HepG2 (cell line): ENCODE results near the gene RIMBP3C. TPM values are rescaled to one million over a fixed set of nuclear protein-coding genes. Genes with fewer than 3 reads are reported as not detected.
"Not testable (repeated sequence)": the region's sequence is repeated elsewhere in the genome, so short reads cannot be mapped to it uniquely, and the experiment has no call there.

Experiments used
- ATAC-seq: fragments of 200-7000 bp; cut with Tn5 transposase; 3 replicates; pipeline ENCODE4 v1.9.1; 2020; ENCODE audit warnings: mild to moderate bottlenecking, moderate library complexity
- BruUV-seq: library from RNA; stranded (reverse); fragments of 400-500 nt; replicated peaks from 2 replicates; lab custom pipeline; 2021; lab: Mats Ljungman, UMichigan
- CTCF ChIA-PET: fragments of 300-600 bp; formaldehyde crosslinking; extraction: SDS; loops from one replicate; lab custom pipeline; 2021; ENCODE audit warnings: low total read pairs, inconsistent platforms, low intra/inter-chr PET ratio; lab: Yijun Ruan, JAX
- POLR2A ChIA-PET: fragments of 350-600 bp; sonication (Branson Sonifier 250); formaldehyde crosslinking; loops from one replicate; lab custom pipeline; 2020; ENCODE audit warnings: antibody characterized with exemption, inconsistent platforms; lab: Yijun Ruan, JAX
- DNase-seq: peaks from one replicate; pipeline ENCODE4 v3.0.0-alpha.2; 2015; ENCODE audit warnings: low spot score
- FAIRE-seq: peaks from 3 replicates; lab custom pipeline; 2011; peaks lifted over from hg19 to GRCh38; lab: Jason Lieb, UNC
- H2AFZ ChIP-seq: one replicate; pipeline ENCODE4 v1.6.1; 2011; ENCODE audit warnings: low read length, inconsistent platforms
- H3K27ac ChIP-seq: fragments of 300-600 bp; 3 replicates; pipeline ENCODE4 v1.8.0; 2011; ENCODE audit warnings: mixed run types, mild to moderate bottlenecking, mixed read lengths, low read length, inconsistent platforms; ENCODE audit not compliant: insufficient read depth; ENCODE audit errors: extremely low read length
- H3K27me3 ChIP-seq, 2 experiments: fragments of 200-600 bp in 1 of 2; 2 replicates in 1 of 2; 3 replicates in 1 of 2; pipeline versions ENCODE4 v1.6.0 to v1.8.0; 2011; ENCODE audit warnings: low read length in 2 of 2, mild to moderate bottlenecking in 2 of 2, moderate library complexity in 2 of 2, inconsistent platforms in 1 of 2; ENCODE audit not compliant: insufficient read depth in 2 of 2, control insufficient read depth in 1 of 2
- H3K36me3 ChIP-seq, 2 experiments: fragments of 200-600 bp in 1 of 2; replicated peaks in 1 of 2; 2 replicates in 1 of 2; 3 replicates in 1 of 2; pipeline versions ENCODE4 v1.5.1 to v1.8.0; 2011; ENCODE audit warnings: low read length in 2 of 2, inconsistent platforms in 1 of 2; ENCODE audit not compliant: insufficient read depth in 2 of 2, control insufficient read depth in 1 of 2
- H3K4me1 ChIP-seq: 2 replicates; pipeline ENCODE4 v1.5.1; 2012; ENCODE audit warnings: low read length, inconsistent platforms; ENCODE audit not compliant: insufficient read depth
- H3K4me2 ChIP-seq: 2 replicates; pipeline ENCODE4 v1.6.0; 2011; ENCODE audit warnings: low read depth, low read length, inconsistent platforms
- H3K4me3 ChIP-seq, 3 experiments: fragments of 200-600 bp in 1 of 3; sonication (generic), shearing (Covaris generic) in 1 of 3; replicated peaks in 1 of 3; 2 replicates each; pipeline ENCODE4 v1.5.1; 2011 to 2016; ENCODE audit warnings: low read length in 3 of 3, inconsistent platforms in 2 of 3, low read depth in 2 of 3, mild to moderate bottlenecking in 2 of 3, control low read depth in 1 of 3, mixed read lengths in 1 of 3; ENCODE audit not compliant: insufficient read depth in 1 of 3
- H3K79me2 ChIP-seq: one replicate; pipeline ENCODE4 v1.6.1; 2011; ENCODE audit warnings: low read length, inconsistent platforms; ENCODE audit not compliant: insufficient read depth
- H3K9ac ChIP-seq: 2 replicates; pipeline ENCODE4 v1.6.0; 2011; ENCODE audit warnings: mild to moderate bottlenecking, low read depth, low read length, inconsistent platforms; ENCODE audit not compliant: insufficient read depth
- H3K9me3 ChIP-seq: 2 replicates; pipeline ENCODE4 v1.5.1; 2012; ENCODE audit warnings: mild to moderate bottlenecking, low read length
- H4K20me1 ChIP-seq: 2 replicates; pipeline ENCODE4 v1.6.0; 2011; ENCODE audit warnings: inconsistent platforms, mild to moderate bottlenecking, low read length, moderate library complexity; ENCODE audit not compliant: insufficient read depth
- WGBS: methylation state at CpG from one replicate; pipeline ENCODE4 v1.1.6; 2017; ENCODE audit warnings: low lambda C conversion rate; 5-methylcytosine and 5-hydroxymethylcytosine counted together
- in situ Hi-C: cut with HindIII; loops from 2 replicates; pipeline ENCODE4 v1.10.0; 2017; ENCODE audit warnings: low pct_unique_long_range_greater_than_20kb; ENCODE audit not compliant: extremely low pct_ligation_motif_present
- intact Hi-C: fragments of 100-400 bp; cut with micrococcal nuclease; formaldehyde crosslinking; loops from one replicate; pipeline ENCODE4 v1.10.0; 2022; ENCODE audit not compliant: unreplicated experiment
- polyA plus RNA-seq, 8 experiments: library from polyadenylated mRNA; depleted of rRNA in 3 of 8; stranded (reverse) in 7 of 8; unstranded in 1 of 8; fragments of >200 nt; fragmentation: Illumina TruSeq in 4 of 8; extraction: Trizol in 4 of 8; gene quantifications; 2 replicates each; pipeline versions ENCODE4 v1.2.1 to v1.2.3, GENCODE V29; 2011 to 2016; ENCODE audit warnings: low read depth in 4 of 8, missing spikeins in 1 of 8, mixed read lengths in 1 of 8; ENCODE audit not compliant: insufficient read depth in 1 of 8
- small RNA-seq, 3 experiments: library from RNA; depleted of rRNA; stranded (forward); fragments of <200 nt; gene quantifications; one replicate each; pipeline ENCODE3, GENCODE V24; 2012; ENCODE audit warnings: low read depth in 2 of 3, low replicate concordance in 1 of 3; ENCODE audit not compliant: insufficient read length in 3 of 3, insufficient read depth in 2 of 3
- total RNA-seq, 5 experiments: library from RNA; depleted of rRNA; stranded (reverse); fragments of >200 nt; fragmentation: Illumina TruSeq; extraction: Trizol; gene quantifications; 2 replicates each; pipeline ENCODE4 v1.2.3, GENCODE V29; 2016; ENCODE audit warnings: low read depth in 1 of 5

The RIMBP3C gene
- total and polyA plus RNA-seq, 2 of the 13 experiments (the other 11 are each of a cell fraction or from before 2014, with no cell fraction given), result 0.15 TPM; not detected in 1

DNA sequence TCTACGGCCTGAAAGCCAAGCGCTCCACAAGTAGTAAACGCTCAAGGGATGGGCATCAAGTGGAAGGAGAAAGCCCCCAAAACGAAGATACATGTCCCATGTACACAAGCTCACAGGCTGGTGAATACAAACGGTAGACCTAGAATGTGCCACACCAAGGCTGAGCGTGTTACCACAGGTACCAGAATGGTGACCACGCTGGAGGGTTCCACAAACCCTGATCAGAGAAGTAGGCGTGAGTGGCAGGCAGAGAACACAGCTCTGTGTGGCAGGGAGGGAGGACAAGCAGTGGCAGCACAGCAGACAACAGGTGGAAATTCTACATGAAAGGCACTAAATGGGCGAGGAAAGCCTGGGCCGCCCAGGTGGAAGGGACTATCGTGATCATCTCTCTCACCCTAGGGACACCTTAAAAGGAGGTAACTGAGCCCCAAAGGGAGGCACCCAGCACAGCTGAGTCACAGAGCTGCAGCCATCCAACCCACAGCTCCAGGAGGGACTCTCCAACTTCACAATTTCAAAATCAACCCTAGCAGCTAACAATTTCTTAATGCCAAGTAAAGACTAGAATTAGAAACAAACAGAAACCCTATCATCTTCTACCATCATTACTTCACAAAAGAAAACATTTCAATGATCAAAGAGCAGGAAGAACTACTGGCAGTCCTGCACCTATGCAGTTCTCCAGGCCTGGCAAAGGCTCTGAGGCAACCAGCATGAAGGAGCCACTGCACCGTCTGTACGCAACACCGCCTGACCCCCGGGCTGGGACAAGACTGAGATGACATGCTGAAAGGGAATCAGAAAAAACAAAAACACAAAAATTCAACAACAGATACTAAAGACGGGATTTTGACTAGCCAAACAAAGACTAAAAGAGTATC, 51.4 kb downstream of the RIMBP3C start:
- H2AFZ ChIP-seq, H3K27me3 ChIP-seq, DNase-seq, CTCF ChIA-PET, H3K36me3 ChIP-seq, in situ Hi-C loops, H3K79me2 ChIP-seq, H3K4me2 ChIP-seq, H4K20me1 ChIP-seq, intact Hi-C loops, POLR2A ChIA-PET, H3K9me3 ChIP-seq, H3K4me3 ChIP-seq, H3K9ac ChIP-seq, H3K4me1 ChIP-seq, FAIRE-seq, H3K27ac ChIP-seq: not testable (repeated sequence)
- WGBS, result no CpG with 5 or more reads among the region's 16 CpGs
- BruUV-seq, result TSS peak; percentile 64
- ATAC-seq, result peak; percentile 25; the same call in 1 of the 3 replicates

DNA sequence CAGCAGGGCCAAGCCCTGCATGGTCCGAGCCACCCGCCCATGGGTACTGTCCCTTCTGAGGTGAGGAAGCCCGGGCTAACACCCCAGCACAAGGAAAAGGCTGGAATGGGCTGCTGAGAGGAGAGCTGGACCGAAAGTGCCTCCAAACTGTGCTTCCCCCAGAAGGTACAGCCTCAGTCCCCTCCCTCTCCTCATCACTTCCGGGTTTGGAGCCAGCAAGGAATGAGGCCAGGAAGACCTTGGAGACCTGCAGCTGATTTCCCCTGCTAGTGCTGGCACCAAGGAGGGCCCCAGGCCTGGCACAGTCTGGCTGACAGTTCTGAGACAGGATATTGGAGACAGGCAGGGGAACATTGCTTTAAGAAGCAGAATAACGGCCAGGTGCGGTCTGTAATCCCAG, 52.8 kb downstream of the RIMBP3C start:
- H4K20me1 ChIP-seq, H3K79me2 ChIP-seq, BruUV-seq, CTCF ChIA-PET, H3K9me3 ChIP-seq, FAIRE-seq, H3K27ac ChIP-seq, H3K4me3 ChIP-seq, intact Hi-C loops, DNase-seq, H2AFZ ChIP-seq, in situ Hi-C loops, H3K9ac ChIP-seq, H3K4me1 ChIP-seq, POLR2A ChIA-PET, H3K4me2 ChIP-seq, H3K36me3 ChIP-seq, H3K27me3 ChIP-seq: not testable (repeated sequence)
- peak; percentile 10; the same call in 2 of the 3 replicates for ATAC-seq
- no CpG with 5 or more reads among the region's 7 CpGs for WGBS

DNA sequence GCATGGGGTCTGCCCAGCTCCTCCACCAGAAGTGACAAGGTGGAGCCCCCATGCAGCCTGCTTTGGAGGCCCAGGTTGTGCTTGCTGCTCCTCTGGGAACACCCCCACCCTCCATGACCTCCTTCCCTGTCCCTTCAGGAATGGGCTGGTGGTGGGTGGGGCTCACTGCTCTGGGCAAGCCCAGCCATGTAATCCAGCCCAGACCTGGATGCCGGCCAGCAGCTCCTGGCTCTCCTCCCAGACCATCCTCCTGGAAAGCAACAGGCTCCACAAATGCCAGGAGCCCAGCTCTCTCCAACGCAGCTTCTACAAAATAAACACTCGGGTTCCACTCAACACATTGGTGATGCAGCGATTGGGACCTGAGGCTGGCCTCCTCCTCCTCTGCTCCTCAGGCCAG, 53.3 kb downstream of the RIMBP3C start:
- H3K27me3 ChIP-seq, H4K20me1 ChIP-seq, BruUV-seq, H3K27ac ChIP-seq, H3K9ac ChIP-seq, POLR2A ChIA-PET, H3K36me3 ChIP-seq, H3K4me3 ChIP-seq, H3K79me2 ChIP-seq, H2AFZ ChIP-seq, H3K9me3 ChIP-seq, in situ Hi-C loops, intact Hi-C loops, H3K4me2 ChIP-seq, H3K4me1 ChIP-seq, FAIRE-seq, DNase-seq, CTCF ChIA-PET: not testable (repeated sequence)
- WGBS, result no CpG with 5 or more reads among the region's 4 CpGs
- peak; percentile 77 for ATAC-seq

Small RNA genes lying within 50 kb of the gene (small RNA-seq; reads per million reads assigned to genes)
- gene RF00492 (0 reads per million in 3 experiments), gene RN7SKP221 (0 reads per million in 3 experiments)

Other genes with a start within 250 kb of the RIMBP3C start
- not detected in 2 replicates for gene RIMBP3B, start 167.7 kb downstream of the RIMBP3C start, total RNA-seq (2016; rRNA removed; fragmentation: Illumina TruSeq; extraction: Trizol)
- gene RIMBP3B, start 167.7 kb downstream of the RIMBP3C start, polyA plus RNA-seq (2011; rRNA removed), result not detected in 2 replicates
- 11.6 and 13.7 TPM in 2 replicates for gene HIC2, start 134.1 kb downstream of the RIMBP3C start, total RNA-seq (2016; rRNA removed; fragmentation: Illumina TruSeq; extraction: Trizol)
- gene HIC2, start 134.1 kb downstream of the RIMBP3C start, polyA plus RNA-seq (2011; rRNA removed), result 5.0 and 6.1 TPM in 2 replicates
- 1.2 and 2.9 TPM in 2 replicates for gene TMEM191C, start 84.1 kb downstream of the RIMBP3C start, total RNA-seq (2016; rRNA removed; fragmentation: Illumina TruSeq; extraction: Trizol)
- gene TMEM191C, start 84.1 kb downstream of the RIMBP3C start, polyA plus RNA-seq (2011; rRNA removed), result 2.9 and 3.3 TPM in 2 replicates
- 58.1 and 74.0 TPM in 2 replicates for gene UBE2L3, start 16.3 kb upstream of the RIMBP3C start, total RNA-seq (2016; rRNA removed; fragmentation: Illumina TruSeq; extraction: Trizol)
- gene UBE2L3, start 16.3 kb upstream of the RIMBP3C start, polyA plus RNA-seq (2011; rRNA removed), result 28.4 and 30.2 TPM in 2 replicates
- 27.0 and 32.0 TPM in 2 replicates for gene YDJC, start 78.6 kb upstream of the RIMBP3C start, total RNA-seq (2016; rRNA removed; fragmentation: Illumina TruSeq; extraction: Trizol)
- 15.3 and 19.9 TPM in 2 replicates for gene YDJC, start 78.6 kb upstream of the RIMBP3C start, polyA plus RNA-seq (2011; rRNA removed)
- 0.33 TPM in 1 of 2 replicates, not detected in the other for gene CCDC116, start 81.3 kb upstream of the RIMBP3C start, total RNA-seq (2016; rRNA removed; fragmentation: Illumina TruSeq; extraction: Trizol)
- gene CCDC116, start 81.3 kb upstream of the RIMBP3C start, polyA plus RNA-seq (2011; rRNA removed), result 0.05 and 0.15 TPM in 2 replicates
- 39.7 and 57.4 TPM in 2 replicates for gene SDF2L1, start 90.8 kb upstream of the RIMBP3C start, total RNA-seq (2016; rRNA removed; fragmentation: Illumina TruSeq; extraction: Trizol)
- gene SDF2L1, start 90.8 kb upstream of the RIMBP3C start, polyA plus RNA-seq (2011; rRNA removed), result 16.6 and 18.0 TPM in 2 replicates
- gene PPIL2, start 114.6 kb upstream of the RIMBP3C start, total RNA-seq (2016; rRNA removed; fragmentation: Illumina TruSeq; extraction: Trizol), result 31.6 and 31.9 TPM in 2 replicates
- 56.1 and 59.4 TPM in 2 replicates for gene PPIL2, start 114.6 kb upstream of the RIMBP3C start, polyA plus RNA-seq (2011; rRNA removed)
- 0.21 and 0.33 TPM in 2 replicates for gene YPEL1, start 184.3 kb upstream of the RIMBP3C start, total RNA-seq (2016; rRNA removed; fragmentation: Illumina TruSeq; extraction: Trizol)
- 1.9 and 2.5 TPM in 2 replicates for gene YPEL1, start 184.3 kb upstream of the RIMBP3C start, polyA plus RNA-seq (2011; rRNA removed)